Endometrial microvascular endothelial cells (primary cell): ENCODE measurements around the gene GRK1. TPM values are rescaled to one million over a fixed set of nuclear protein-coding genes. Genes with fewer than 3 reads are reported as not detected.

ENCODE experiments used
- in situ Hi-C: cut with HindIII; loops from 2 replicates; pipeline ENCODE4 v1.10.0; 2017; ENCODE audit warnings: low sequenced_read_pairs, low pct_unique_long_range_greater_than_20kb; ENCODE audit errors: inconsistent ontology term
- total RNA-seq: library from RNA; depleted of rRNA; stranded (reverse); fragments of >200 nt; gene quantifications from one replicate; pipeline ENCODE4 v1.2.3, GENCODE V29; 2015; ENCODE audit errors: inconsistent ontology term

The GRK1 gene
- total RNA-seq, 1 donor from 2014 or later: not detected

DNA sequence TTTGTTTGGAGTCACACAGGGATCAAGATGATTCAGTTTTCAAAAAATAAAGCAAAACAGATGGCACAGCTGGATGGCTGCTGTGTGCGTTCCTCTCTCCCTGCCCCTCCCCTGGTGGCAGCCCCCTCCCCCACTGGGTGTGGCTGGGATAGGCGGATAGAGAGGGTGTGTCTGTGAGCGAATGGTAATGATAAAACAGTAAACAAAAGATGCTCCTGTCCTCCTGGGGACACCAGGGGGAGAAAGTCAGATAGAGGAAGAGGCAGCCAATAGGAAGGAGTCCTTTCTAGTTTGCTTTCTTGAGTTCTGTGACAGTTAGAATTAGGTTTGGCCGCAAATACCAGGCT lies 98.5 kb downstream of the GRK1 start:
- in situ Hi-C loops: no loop called here

DNA sequence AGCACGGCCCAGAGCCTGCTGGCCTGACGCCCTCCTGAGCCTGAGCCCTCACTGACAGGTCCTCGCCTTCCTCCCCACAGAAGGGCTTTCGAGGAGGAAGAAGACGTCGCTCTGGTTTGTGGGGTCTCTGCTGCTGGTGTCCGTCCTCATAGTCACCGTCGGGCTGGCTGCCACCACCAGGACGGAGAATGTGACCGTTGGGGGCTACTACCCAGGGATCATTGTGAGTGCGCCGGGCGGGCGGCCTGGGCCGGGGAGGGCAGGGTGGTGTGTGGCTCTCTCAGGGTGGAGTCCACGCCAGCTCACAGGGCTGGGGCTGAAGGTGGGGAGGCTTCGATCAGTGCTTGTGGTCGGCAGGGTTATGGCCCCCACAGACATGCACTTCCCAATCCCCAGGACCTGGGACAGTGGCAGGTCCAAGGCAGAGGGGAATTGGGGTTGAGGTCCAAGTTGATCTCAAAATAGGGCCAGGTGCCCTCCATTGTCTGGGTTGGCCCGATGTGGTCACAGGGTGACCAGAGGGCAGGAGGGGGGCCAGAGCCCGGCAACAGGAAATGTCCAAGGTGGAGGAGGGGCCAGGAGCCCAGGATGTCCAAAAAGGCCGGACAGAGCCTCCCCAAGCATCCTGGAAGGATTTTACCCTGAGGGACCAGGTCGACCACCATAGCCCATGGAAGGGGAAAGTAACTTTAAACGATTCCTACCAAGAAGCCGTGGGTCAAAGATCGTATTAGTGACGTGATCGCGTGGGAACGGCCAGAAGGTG lies 99.2 kb downstream of the GRK1 start:
- in situ Hi-C loops: no loop called here

DNA sequence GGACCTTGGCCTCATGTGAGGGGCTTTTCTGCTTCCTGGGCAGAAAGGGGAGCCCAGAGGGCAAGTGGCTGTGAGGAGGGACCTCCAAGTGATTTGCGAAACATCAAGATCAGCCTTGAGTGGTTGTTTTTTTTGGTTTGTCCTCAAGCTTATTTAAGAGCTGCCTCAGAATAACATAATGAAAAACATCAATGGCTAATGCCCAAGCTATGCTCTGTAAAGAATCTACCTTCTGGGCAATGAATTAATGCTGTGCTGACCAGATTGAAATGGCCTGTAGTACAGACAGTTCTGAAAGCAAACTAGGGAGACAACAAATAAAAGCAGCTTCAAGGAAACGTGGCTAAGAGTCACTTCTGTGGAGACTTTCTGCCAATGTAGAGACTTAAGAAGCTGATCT lies 100.3 kb downstream of the GRK1 start:
- in situ Hi-C loops: no loop called here

DNA sequence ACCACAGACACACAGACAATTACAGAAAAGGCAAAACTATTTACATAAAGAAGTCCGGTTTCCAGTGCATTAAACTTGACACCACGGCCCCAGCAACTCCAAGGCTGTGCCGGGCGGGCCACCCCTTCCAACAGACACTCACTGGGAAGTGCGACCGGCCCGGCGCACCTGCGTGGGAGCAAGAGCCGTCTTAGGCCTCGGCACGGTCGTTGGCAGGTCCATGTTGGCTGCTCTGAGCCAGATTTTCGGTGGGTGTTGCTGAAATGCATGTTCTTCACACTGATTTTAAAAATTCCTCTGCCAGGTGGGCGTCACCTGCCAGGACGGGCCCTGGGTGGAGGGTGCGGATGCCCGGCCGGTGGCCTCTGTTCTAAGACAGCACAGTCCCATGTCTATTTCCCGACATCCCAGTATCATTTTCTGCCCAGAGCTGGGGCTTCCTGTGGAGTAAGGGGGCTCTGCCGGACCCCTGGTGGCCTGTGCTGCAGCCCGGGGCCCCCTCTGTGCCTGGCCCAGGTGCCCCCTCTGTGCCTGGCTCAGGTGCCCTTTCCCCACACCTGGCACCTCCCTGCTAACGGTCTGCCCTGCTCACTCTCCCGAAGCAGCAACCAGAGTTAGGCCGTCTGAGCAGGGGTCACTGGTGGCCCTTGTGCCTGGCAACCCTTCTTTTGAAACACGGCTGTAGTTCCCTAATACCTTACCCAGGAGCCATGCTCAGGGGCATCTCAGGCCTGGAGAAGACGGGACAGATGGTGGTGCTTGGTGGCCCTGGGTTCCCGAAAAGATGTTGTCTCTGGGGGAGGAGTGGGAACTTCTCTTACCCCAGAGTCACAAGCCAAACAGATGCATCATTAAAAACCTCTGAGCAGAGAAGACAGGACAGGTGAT lies 101.2 kb downstream of the GRK1 start:
- in situ Hi-C loops: no loop called here

DNA sequence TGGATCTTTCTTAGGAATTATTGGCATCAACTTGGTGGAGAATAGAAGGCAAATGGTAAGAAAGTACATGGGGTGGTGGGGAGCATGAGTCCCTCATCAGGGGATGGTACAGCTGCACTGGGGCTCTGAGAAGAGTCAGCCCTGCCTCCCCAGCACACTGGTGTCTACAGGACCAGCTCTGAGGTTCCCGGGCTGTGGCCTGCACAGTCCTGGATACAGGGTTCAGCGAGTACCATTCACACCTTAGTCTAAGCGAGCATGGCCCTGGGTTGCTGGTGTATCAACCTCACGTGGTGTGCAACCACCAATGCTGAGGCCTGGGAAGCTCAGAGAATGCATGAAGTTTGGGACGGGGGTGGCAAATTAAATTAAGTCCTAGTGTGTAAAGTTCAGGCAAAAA lies 102.1 kb downstream of the GRK1 start:
- in situ Hi-C loops: no loop called here

DNA sequence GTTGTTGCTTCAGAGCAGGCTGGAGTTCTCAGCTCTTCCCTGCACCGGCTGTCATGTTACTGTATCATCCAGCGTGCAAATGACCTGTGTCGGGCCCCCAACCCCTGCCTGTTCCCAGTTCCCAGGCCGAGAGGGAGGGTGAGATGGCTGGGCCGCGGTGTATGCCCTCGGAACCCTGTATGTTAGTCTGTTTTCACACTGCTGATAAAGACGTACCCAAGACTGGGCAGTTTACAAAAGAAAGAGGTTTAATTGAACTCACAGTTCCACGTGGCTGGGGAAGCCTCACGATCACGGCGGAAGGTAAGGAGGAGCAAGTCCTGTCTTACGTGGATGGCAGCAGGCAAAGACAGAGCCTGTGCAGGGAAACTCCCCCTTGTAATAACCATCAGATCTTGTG lies 102.9 kb downstream of the GRK1 start:
- in situ Hi-C loops: no loop called here

DNA sequence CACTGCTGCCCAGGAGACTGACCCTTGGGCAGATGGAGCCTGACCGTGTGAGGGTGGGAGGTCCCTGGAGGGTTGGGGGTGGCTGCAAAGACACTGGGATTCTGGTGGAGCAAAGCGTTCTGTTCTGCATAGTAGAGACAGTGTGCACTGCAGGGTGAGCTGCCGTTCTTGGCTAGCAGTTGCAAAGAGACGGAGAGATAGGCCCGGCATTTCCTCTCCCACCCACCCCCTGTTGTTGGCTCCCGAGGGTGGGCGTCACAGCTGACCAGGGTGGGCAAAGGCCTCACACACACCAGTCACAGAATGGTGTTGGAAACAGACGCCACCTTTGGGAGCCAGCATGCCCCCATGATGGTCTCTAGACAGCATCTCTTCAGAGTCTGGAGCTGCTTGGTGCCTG lies 103.4 kb downstream of the GRK1 start:
- in situ Hi-C loops: no loop called here

DNA sequence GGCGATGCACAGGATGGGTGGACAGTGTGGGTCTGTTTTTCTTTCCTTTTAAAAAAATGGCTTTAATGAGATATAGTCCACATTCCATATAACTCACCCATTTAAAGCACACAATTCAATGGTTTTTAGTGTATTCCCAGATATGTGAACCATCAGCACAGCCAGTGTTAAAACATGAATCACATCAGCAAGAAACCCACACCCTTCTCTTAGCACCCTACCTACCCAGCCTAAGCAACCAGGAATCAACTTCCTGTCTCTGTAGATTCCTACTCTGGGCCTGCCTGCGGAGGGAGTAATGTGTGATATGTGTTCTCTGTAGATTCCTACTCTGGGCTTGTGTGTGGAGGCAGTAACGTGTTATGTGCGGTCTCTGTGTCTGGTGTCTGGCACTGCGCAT lies 103.9 kb downstream of the GRK1 start:
- in situ Hi-C loops: no loop called here

DNA sequence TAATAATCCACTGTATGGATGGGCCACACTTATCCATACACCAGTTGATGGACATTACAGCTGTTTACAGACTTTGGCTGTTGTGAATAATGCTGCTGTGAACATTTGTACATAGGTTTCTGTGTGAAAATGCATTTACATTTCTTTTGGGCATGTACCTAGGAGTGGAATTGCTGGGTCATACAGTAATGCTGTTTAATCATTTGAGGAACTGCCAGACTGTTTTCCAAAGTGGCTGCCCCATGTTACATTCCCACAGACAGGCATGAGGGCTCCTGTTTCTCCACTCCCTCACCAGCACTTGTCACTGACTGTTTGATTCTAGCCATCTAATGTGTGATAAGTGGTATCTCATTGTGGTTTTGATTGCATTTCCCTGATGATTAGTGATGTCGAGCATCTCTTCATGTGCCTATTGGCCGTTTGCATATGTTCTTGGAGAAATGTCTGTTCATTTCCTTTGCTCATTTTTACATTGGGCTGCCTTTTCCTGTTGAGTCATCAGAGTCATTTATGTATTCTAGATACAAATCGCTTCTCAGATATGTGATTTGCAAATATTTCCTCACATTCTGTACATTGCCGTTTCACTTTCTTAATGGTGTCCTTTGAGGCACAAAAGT lies 104.8 kb downstream of the GRK1 start:
- in situ Hi-C loops: no loop called here

DNA sequence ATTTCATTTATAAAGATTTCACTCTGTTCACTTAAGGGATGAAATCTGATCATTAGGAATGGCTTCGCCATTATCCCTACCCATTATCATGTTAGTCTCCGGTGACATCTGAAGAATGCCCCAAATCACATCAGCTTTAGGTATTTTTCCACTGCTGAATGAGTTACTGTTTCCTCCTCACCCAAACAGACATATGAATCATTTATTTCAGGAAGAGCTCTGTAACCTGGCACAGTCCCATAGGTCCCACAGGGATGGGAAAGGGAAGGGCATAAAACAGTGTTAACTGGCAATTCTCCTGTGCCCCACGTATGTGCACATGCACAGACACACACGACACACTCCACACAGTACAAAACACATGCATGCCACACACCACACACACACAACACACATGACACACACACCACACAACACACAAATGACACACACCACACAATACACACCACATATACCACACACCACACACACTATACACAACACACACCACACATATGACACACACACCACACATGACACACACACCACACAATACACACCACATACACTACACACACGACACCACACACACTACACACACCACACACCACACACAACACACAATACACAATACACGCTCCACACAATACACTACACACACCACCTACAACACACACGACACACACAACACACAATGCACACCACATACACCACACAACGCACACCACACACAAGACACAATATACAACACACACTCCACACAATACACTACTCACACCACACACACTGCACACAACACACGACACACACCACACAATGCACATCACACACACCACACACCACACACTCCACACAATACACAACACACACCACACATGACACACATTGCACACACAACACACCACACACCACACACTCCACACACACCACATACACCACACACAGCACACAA lies 107.4 kb downstream of the GRK1 start:
- in situ Hi-C loops: no loop called here

DNA sequence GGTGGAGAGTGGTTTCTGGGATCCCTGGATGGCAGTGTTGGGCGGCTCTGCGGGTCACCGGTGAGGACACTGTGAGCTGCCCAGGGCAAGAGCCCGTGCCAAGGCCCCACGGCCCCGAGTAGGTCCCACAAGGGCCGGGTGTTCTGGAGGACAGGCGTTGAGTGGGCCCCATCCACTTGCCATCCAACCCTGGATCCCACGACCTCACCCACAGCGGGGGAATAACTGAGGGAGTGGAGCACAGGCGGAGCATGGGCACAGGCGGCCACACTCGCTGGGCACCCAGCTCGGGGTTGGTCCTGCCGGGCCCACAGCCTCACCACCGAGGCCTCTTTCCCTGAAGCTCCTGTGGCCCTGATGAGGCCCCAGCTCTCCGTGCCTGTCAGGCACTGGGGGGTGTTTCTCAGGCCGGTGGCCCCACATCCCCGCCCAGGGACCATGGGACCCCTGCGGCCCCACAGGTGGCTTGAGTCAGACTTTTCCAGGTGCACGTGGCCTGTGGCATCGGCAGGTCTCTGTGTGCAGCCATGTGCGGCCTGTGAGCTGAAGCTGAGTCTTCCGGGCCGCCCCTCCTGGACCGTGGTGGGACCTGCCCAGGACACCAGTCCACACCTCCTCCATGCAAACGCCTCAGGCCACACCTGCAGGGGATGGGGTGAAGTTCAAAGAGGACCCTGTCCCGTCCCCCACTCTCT lies 108.6 kb downstream of the GRK1 start:
- in situ Hi-C loops: no loop called here

DNA sequence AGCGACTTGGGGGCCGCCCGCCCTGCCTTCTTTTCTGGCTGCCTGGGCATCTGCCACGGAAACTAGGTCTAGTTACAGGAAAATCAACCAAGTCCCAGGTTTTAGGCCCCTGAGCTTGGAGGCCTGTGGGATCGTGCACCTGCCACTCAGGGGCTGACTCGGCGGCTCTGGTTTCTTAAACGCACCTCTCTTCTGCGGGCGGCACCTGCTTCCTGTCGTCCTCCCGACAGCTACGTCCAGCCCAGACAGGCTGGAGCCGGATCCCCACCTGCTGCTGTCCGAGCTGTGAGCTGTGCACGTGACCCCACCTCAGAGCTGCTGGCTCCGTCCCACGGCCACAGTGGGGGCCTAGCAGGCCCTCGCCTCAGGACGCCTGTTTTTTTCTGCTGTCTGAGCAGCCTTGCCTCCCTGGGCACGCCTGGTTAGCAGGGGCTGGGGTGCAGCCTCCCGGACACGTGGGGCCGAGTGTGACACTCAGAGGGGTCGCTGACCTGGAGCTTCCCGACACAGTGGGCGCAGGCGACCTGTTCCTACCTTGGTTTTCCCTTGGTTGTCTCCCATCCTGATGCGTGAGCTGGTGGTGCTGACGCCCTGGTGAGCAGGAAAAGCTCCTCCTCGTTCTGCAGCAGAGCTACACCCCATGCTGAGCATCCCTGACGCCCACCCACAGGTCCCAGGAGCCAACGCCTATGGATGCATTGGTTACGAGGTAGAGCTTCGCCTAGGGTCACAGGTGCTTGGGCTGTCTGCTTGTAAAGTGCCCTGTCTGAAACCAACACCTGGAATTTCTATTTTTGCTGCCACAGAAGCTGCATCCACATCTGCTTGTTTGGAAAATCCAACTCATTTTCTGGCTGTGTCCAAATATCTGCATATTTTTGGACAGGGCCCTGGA lies 109.5 kb downstream of the GRK1 start:
- in situ Hi-C loops: no loop called here

DNA sequence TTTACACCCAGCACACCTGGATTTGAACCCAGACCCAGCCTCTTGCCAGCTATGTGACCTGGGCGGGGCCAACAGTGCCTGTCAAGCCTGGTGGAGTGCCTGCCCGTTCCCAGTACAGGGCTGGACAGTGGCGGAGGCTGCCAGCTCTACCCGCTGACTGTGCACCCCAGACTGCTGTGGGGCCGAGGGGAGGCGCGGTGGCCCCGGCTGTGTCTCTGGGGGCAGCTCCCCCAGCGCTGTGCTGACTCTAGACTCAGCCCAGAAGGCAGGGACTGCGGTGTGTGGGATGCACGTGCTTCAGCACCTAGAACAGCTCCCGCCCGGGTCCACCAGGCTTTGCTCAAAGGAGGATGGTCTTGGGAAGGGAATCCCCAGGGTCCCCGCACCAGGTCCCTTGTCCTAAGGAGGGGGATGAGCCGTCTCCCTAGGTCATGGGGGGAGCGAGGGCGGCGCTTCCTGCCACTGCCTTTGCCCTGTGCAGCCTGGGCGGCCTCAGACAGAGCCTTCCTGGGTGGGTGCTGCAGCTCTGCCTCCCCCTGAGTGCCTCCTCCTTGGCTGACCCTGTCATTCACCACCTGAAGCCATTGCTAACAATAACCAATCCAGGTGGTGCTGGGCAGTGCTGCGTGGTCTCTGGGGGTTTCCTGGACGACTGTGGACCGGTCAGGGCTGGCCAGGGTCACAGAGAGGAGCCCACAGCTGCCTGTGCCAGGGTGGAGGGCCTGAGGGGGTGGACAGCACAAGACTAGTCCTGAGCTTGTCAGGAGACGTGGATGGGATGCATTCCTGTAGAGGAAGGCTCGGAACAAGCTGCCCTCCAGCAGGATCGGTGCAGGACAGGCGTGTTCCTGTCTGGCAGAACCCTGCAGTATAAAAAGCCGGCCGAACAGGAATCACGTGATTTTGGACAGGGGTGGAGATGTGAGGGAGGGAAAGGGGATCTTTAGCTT lies 110.6 kb downstream of the GRK1 start:
- in situ Hi-C loops: no loop called here

DNA sequence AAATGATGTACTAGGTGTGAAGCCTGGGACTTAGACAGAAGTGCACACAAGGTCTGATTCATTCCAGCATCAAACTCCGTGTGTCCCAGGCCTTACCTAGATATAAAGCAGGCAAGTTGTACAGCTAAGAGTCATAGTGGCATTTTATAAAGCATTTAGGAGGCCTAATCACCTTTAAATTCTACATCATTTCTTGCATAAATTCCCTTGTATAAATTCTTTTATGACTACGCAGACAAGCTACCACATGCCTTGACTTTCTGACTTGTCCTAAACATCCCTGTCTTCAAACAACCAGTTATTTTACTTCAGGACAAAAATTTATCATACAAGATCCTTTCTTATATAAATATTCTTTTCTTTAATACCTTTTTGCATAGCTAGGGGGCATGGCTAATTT lies 114.6 kb downstream of the GRK1 start:
- in situ Hi-C loops: no loop called here

DNA sequence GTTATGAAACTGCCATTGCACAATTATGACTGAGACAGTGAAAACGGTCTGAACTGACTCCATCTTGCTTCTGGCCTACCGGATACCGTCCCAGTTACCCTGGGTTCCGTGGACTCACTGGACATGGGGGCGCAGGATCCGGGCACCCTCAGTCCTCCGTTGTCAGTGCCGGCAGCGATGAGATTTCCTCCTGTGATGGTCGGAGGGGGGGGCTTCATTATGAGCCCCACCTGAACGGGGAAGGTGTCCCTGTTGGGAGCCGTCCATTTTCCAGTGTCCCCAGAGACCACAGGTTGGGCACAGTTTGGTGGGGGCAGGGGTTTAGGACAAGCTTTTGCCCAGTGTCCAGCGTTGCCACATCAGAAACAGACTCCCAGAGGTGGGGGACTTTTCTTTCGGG lies 115.5 kb downstream of the GRK1 start:
- in situ Hi-C loops: no loop called here

DNA sequence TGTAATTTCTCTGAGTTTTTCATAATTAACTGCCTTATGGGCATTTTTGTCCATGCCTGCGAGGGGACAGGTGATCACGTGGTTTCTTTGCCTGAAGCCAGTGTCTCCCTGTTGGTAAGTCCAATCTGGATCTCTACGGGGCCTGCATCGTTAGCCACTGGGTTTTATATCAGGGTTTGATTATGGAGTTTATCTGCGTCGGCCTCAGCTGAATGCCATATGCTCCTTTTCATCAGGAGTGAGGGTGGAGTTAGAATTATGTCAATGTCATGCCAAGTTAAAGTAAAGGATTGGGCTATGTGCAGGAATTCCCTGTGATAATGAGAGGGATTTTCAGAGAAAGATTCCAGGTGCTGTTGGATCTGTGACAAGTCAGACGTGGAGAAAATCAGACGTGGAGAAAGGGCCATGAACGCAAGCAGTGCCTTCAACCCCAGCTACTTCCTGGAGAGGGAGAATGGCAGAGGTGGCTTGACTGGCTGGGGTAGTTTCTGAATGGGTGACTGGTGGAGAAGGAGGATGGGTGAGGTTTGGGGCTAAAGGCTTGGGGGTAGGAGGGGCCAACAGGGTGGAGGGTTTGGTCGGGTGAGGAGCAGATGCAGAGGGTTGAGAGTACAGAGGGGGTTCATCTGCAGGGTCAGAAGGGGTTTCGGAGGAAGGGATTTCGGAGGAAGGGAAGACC lies 116.3 kb downstream of the GRK1 start:
- in situ Hi-C loops: no loop called here
